ENCODE results near the gene CEP72. TPM values are rescaled to one million over a fixed set of nuclear protein-coding genes. Genes with fewer than 3 reads are reported as not detected.
"Not testable (repeated sequence)": the region's sequence is repeated elsewhere in the genome, so short reads cannot be mapped to it uniquely, and the experiment has no call there.

Gene CEP72
- polyA plus RNA-seq, 1 donor (not counting 4 experiments of a cell fraction or from before 2014, with no cell fraction given), result 4.5 TPM

DNA sequence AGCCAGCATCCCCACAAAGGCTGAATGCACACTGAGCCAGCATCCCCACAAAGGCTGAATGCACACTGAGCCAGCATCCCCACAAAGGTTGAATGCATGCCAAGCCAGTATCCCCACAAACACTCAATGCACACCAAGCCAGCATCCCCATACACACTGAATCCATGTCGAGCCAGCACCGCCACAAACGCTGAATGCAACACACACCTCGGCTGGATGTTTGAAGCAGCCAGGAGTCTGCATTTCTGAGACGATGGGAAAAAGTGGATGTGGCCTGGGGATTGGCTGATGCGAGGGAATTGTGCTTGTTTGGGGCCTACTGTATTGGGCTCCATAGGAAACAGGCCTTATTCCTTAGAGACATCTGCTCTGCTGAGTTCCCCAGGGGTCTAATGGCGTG, 30.9 kb upstream of the CEP72 start:
- H3K27me3 ChIP-seq (ENCODE audit: control insufficient read depth, extremely low read depth, insufficient read depth, low read length), result peaks cover 9% of the 10 kb centered on the region
- no peak overlapping the region for H2AFZ ChIP-seq (ENCODE audit: control insufficient read depth, low read length)
- no peaks in the 10 kb centered on the region for H3K79me2 ChIP-seq (ENCODE audit: control insufficient read depth, insufficient read depth, low read length)
- no peaks in the 10 kb centered on the region for H3K9me3 ChIP-seq (ENCODE audit: control insufficient read depth, low read depth, low read length)
- no peaks in the 10 kb centered on the region for H3K36me3 ChIP-seq (ENCODE audit: control insufficient read depth in 2 of 2, extremely low read depth in 1 of 2, insufficient read depth in 2 of 2, low read length in 2 of 2)
- FAIRE-seq, result no peak
- H3K27ac ChIP-seq (ENCODE audit: control insufficient read depth, insufficient read depth, low read length), result no peak overlapping the region
- no peaks in the 10 kb centered on the region for H3K4me1 ChIP-seq (ENCODE audit: control insufficient read depth, extremely low read depth, insufficient read depth, low read length)
- no peak overlapping the region for H3K9ac ChIP-seq (ENCODE audit: control insufficient read depth, extremely low read depth, insufficient read depth, low read length)
- no peaks in the 10 kb centered on the region for H3K9me1 ChIP-seq (ENCODE audit: control insufficient read depth, extremely low read depth, insufficient read depth, low read length)
- H4K20me1 ChIP-seq (ENCODE audit: control insufficient read depth, extremely low read depth, insufficient read depth, low read length), result no peaks in the 10 kb centered on the region
- no peak for DNase-seq (ENCODE audit: low read depth, low spot score)
- dilution Hi-C loops (cut with MboI; ENCODE audit: extremely low pct_ligation_motif_present, low sequenced_read_pairs), result no loop called here
- no peak overlapping the region for H3K4me3 ChIP-seq (ENCODE audit: control insufficient read depth in 2 of 3, extremely low read depth in 1 of 3, insufficient read depth in 2 of 3, low read depth in 1 of 3, low read length in 3 of 3)
- no peak for TF ChIP-seq CTCF (optimal IDR thresholded peaks at IDR 0.05 in 1 of 3, IDR thresholded peaks at IDR 0.05 in 1 of 3, conservative IDR thresholded peaks at IDR 0.05 in 1 of 3; ENCODE audit: extremely low read depth in 1 of 3, insufficient read depth in 2 of 3, low read length in 3 of 3)
- no peak for TF ChIP-seq EZH2 (IDR thresholded peaks at IDR 0.05; ENCODE audit: low read length)
- H3K4me2 ChIP-seq (ENCODE audit: control insufficient read depth, extremely low read depth, insufficient read depth, low read depth, low read length), result no peak overlapping the region

DNA sequence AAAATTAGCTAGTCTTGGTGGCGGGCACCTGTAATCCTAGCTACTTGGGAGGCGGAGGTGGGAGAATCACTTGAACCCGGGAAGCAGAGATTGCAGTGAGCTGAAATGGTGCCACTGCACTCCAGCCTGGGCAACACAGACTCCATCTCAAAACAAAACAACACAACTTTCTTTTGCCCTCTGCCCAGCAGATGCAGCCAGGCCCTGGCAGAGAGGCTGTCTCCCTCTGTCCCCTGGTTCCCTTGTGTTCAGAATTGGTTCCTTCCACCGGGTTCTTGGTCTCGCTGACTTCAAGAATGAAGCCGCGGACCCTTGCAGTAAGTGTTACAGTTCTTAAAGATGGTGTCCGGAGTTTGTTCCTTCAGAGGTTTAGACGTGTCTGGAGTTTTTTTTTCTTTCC, 30.2 kb upstream of the CEP72 start:
- Histone ChIP-seq H3K9me1 (ENCODE audit: control insufficient read depth, extremely low read depth, insufficient read depth, low read length) (no peaks in the 10 kb centered on the region), H3K9me3 (ENCODE audit: control insufficient read depth, low read depth, low read length) (no peaks in the 10 kb centered on the region), H3K9ac (ENCODE audit: control insufficient read depth, extremely low read depth, insufficient read depth, low read length) (no peak overlapping the region), H3K36me3 (ENCODE audit: control insufficient read depth in 2 of 2, extremely low read depth in 1 of 2, insufficient read depth in 2 of 2, low read length in 2 of 2) (no peaks in the 10 kb centered on the region), H2AFZ (ENCODE audit: control insufficient read depth, low read length) (no peak overlapping the region), H3K27me3 (ENCODE audit: control insufficient read depth, extremely low read depth, insufficient read depth, low read length) (peaks cover 16% of the 10 kb centered on the region), H3K4me3 (ENCODE audit: control insufficient read depth in 2 of 3, extremely low read depth in 1 of 3, insufficient read depth in 2 of 3, low read depth in 1 of 3, low read length in 3 of 3) (no peak overlapping the region), H3K4me2 (ENCODE audit: control insufficient read depth, extremely low read depth, insufficient read depth, low read depth, low read length) (no peak overlapping the region), H3K79me2 (ENCODE audit: control insufficient read depth, insufficient read depth, low read length) (no peaks in the 10 kb centered on the region), H3K4me1 (ENCODE audit: control insufficient read depth, extremely low read depth, insufficient read depth, low read length) (no peaks in the 10 kb centered on the region), H3K27ac (ENCODE audit: control insufficient read depth, insufficient read depth, low read length) (no peak overlapping the region), H4K20me1 (ENCODE audit: control insufficient read depth, extremely low read depth, insufficient read depth, low read length) (no peaks in the 10 kb centered on the region)
- TF ChIP-seq CTCF (optimal IDR thresholded peaks at IDR 0.05 in 1 of 3, IDR thresholded peaks at IDR 0.05 in 1 of 3, conservative IDR thresholded peaks at IDR 0.05 in 1 of 3; ENCODE audit: extremely low read depth in 1 of 3, insufficient read depth in 2 of 3, low read length in 3 of 3) (no peak), EZH2 (IDR thresholded peaks at IDR 0.05; ENCODE audit: low read length) (no peak)
- dilution Hi-C loops (cut with MboI; ENCODE audit: extremely low pct_ligation_motif_present, low sequenced_read_pairs), result no loop called here
- FAIRE-seq (no peak), DNase-seq (ENCODE audit: low read depth, low spot score) (no peak)

DNA sequence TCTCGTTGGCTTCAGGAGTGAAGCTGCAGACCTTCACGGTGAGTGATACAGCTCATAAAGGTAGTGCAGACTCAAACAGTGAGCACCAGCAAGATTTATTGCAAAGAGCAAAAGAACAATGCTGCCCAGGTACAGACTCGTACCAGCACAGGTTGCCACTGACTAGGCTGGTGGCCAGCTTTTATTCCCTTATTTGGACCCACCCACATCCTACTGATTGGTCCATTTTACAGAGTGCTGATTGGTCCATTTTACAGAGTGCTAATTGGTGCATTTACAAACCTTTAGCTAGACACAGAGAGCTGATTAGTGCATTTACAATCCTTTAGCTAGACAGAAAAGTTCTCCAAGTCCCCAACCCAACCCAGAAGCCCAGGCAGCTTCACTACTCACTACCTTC, 29.7 kb upstream of the CEP72 start:
- H3K27ac ChIP-seq (ENCODE audit: control insufficient read depth, insufficient read depth, low read length); FAIRE-seq; H3K79me2 ChIP-seq (ENCODE audit: control insufficient read depth, insufficient read depth, low read length); H3K9me3 ChIP-seq (ENCODE audit: control insufficient read depth, low read depth, low read length); H3K4me3 ChIP-seq (ENCODE audit: control insufficient read depth in 2 of 3, extremely low read depth in 1 of 3, insufficient read depth in 2 of 3, low read depth in 1 of 3, low read length in 3 of 3); H3K4me1 ChIP-seq (ENCODE audit: control insufficient read depth, extremely low read depth, insufficient read depth, low read length); DNase-seq (ENCODE audit: low read depth, low spot score); H3K36me3 ChIP-seq (ENCODE audit: control insufficient read depth in 2 of 2, extremely low read depth in 1 of 2, insufficient read depth in 2 of 2, low read length in 2 of 2); H3K9ac ChIP-seq (ENCODE audit: control insufficient read depth, extremely low read depth, insufficient read depth, low read length); H4K20me1 ChIP-seq (ENCODE audit: control insufficient read depth, extremely low read depth, insufficient read depth, low read length); H3K9me1 ChIP-seq (ENCODE audit: control insufficient read depth, extremely low read depth, insufficient read depth, low read length); H3K4me2 ChIP-seq (ENCODE audit: control insufficient read depth, extremely low read depth, insufficient read depth, low read depth, low read length); H2AFZ ChIP-seq (ENCODE audit: control insufficient read depth, low read length); dilution Hi-C loops (cut with MboI; ENCODE audit: extremely low pct_ligation_motif_present, low sequenced_read_pairs): not testable (repeated sequence)
- H3K27me3 ChIP-seq (ENCODE audit: control insufficient read depth, extremely low read depth, insufficient read depth, low read length), result peaks cover 21% of the 10 kb centered on the region

Data from keratinocyte (primary cell).